ENCODE results near the gene RNF144B. TPM values are rescaled to one million over a fixed set of nuclear protein-coding genes. Genes with fewer than 3 reads are reported as not detected.
A peak's percentile ranks its signal among the peaks of the same experiment; 100 is the strongest.

The RNF144B gene
- total RNA-seq (2021; fragmentation: NEBNext Ultra II Directional; extraction: Animal tissue kit (Norgen Biotek cat#: 25700)): 1 to 10 TPM in 5 of 6 experiments, under 1 TPM in 1; 0.83 to 4.8 (median 1.2) TPM
- long read RNA-seq, partial matches to known transcripts: 0 of 5 reads
- long read RNA-seq, other reads (novel, unspliced or antisense): 5 of 5 reads

- Mint-ChIP-seq H3K4me1 (ENCODE audit: low read depth) (peaks cover 42% of the 10 kb centered on the region), H3K27me3 (ENCODE audit: insufficient read depth) (no peaks in the 10 kb centered on the region; the same call in 1 of the 2 replicates), H3K4me3 (peak within 1 kb of the TSS; percentile 96), H3K27ac (peak within 1 kb of the TSS; percentile 66), H3K36me3 (ENCODE audit: low read depth) (no peaks in the 10 kb centered on the region), H3K9me3 (no peaks in the 10 kb centered on the region)
- TF ChIP-seq CTCF (IDR thresholded peaks at IDR 0.05): no peak
- peak; percentile 58 for DNase-seq
Observed at GRCh38 chr6:18387061-18387721, at the start of gene RNF144B. Gene RNF144B (plus strand): TSS chr6:18387350. CDS start chr6:18399535, 12,185 bp downstream.

GRCh38 chr6:18339599-18339998, 47.6 kb upstream of the RNF144B start:
- Mint-ChIP-seq H3K27me3 (ENCODE audit: insufficient read depth) (peaks cover 4% of the 10 kb centered on the region; the same call in 1 of the 2 replicates), H3K36me3 (ENCODE audit: low read depth) (no peaks in the 10 kb centered on the region), H3K4me1 (ENCODE audit: low read depth) (peaks cover 42% of the 10 kb centered on the region), H3K27ac (no peak overlapping the region), H3K9me3 (no peaks in the 10 kb centered on the region), H3K4me3 (no peak overlapping the region)
- no peak for DNase-seq
- TF ChIP-seq CTCF (IDR thresholded peaks at IDR 0.05): no peak

GRCh38 chr6:18340781-18341551, 46.2 kb upstream of the RNF144B start:
- no peak overlapping the region for H3K4me3 Mint-ChIP-seq
- no peak for TF ChIP-seq CTCF (IDR thresholded peaks at IDR 0.05)
- H3K36me3 Mint-ChIP-seq (ENCODE audit: low read depth): no peaks in the 10 kb centered on the region
- H3K27ac Mint-ChIP-seq: no peak overlapping the region
- no peaks in the 10 kb centered on the region for H3K9me3 Mint-ChIP-seq
- H3K27me3 Mint-ChIP-seq (ENCODE audit: insufficient read depth): peaks cover 4% of the 10 kb centered on the region; the same call in 1 of the 2 replicates
- peaks cover 56% of the 10 kb centered on the region for H3K4me1 Mint-ChIP-seq (ENCODE audit: low read depth)
- no peak for DNase-seq

GRCh38 chr6:18342223-18342622, 44.9 kb upstream of the RNF144B start:
- no peaks in the 10 kb centered on the region for H3K36me3 Mint-ChIP-seq (ENCODE audit: low read depth)
- H3K9me3 Mint-ChIP-seq: no peaks in the 10 kb centered on the region
- H3K27me3 Mint-ChIP-seq (ENCODE audit: insufficient read depth): peaks cover 4% of the 10 kb centered on the region; the same call in 1 of the 2 replicates
- peaks cover 66% of the 10 kb centered on the region for H3K4me1 Mint-ChIP-seq (ENCODE audit: low read depth)
- no peak overlapping the region for H3K4me3 Mint-ChIP-seq
- TF ChIP-seq CTCF (IDR thresholded peaks at IDR 0.05): no peak
- DNase-seq: no peak
- H3K27ac Mint-ChIP-seq: no peak overlapping the region

- peaks cover 4% of the 10 kb centered on the region; the same call in 1 of the 2 replicates for H3K27me3 Mint-ChIP-seq (ENCODE audit: insufficient read depth)
- no peak overlapping the region for H3K4me3 Mint-ChIP-seq
- peaks cover 69% of the 10 kb centered on the region for H3K4me1 Mint-ChIP-seq (ENCODE audit: low read depth)
- peak; percentile 40 for DNase-seq
- no peaks in the 10 kb centered on the region for H3K36me3 Mint-ChIP-seq (ENCODE audit: low read depth)
- TF ChIP-seq CTCF (IDR thresholded peaks at IDR 0.05): no peak
- no peaks in the 10 kb centered on the region for H3K9me3 Mint-ChIP-seq
- peak overlapping the region; percentile 83 for H3K27ac Mint-ChIP-seq
Observed at GRCh38 chr6:18343741-18344140, 43.4 kb upstream of the RNF144B start.

Measured in HFFc6 (cell line).